Neuron (in vitro differentiated cells): Measurements from ENCODE around the gene RGR.

Experiments used
- H2AFZ ChIP-seq: one replicate; pipeline ENCODE4 v1.6.1; 2013; ENCODE audit warnings: low read depth, mild to moderate bottlenecking, inconsistent platforms, low read length, moderate library complexity
- H3K27me3 ChIP-seq: one replicate; pipeline ENCODE4 v1.6.1; 2013; ENCODE audit warnings: low read length; ENCODE audit not compliant: insufficient read depth
- H3K36me3 ChIP-seq: one replicate; pipeline ENCODE4 v1.6.1; 2013; ENCODE audit warnings: low read length; ENCODE audit not compliant: insufficient read depth
- H3K4me1 ChIP-seq: one replicate; pipeline ENCODE4 v1.6.1; 2013; ENCODE audit warnings: low read length; ENCODE audit not compliant: insufficient read depth
- H3K4me3 ChIP-seq: 2 replicates; pipeline ENCODE4 v1.5.1; 2013; ENCODE audit warnings: mild to moderate bottlenecking, low read length, moderate library complexity
- H3K9me3 ChIP-seq: one replicate; pipeline ENCODE4 v1.6.1; 2013; ENCODE audit warnings: low read length

Gene RGR

GRCh38 chr10:84298057-84298456 lies 53.2 kb downstream of the RGR start:
- Histone ChIP-seq H3K27me3 (no peaks in the 10 kb centered on the region), H3K4me1 (peaks cover 5% of the 10 kb centered on the region), H3K36me3 (no peaks in the 10 kb centered on the region), H3K4me3 (no peak overlapping the region), H2AFZ (no peak overlapping the region), H3K9me3 (no peaks in the 10 kb centered on the region)

- Histone ChIP-seq H3K36me3 (no peaks in the 10 kb centered on the region), H3K9me3 (no peaks in the 10 kb centered on the region), H2AFZ (no peak overlapping the region), H3K4me3 (no peak overlapping the region), H3K27me3 (no peaks in the 10 kb centered on the region), H3K4me1 (peaks cover 5% of the 10 kb centered on the region)
Measured at GRCh38 chr10:84302223-84302622, 57.4 kb downstream of the RGR start.

- no peaks in the 10 kb centered on the region for H3K36me3 ChIP-seq
- no peaks in the 10 kb centered on the region for H3K27me3 ChIP-seq
- H2AFZ ChIP-seq: no peak overlapping the region
- no peak overlapping the region for H3K4me3 ChIP-seq
- H3K4me1 ChIP-seq: peaks cover 5% of the 10 kb centered on the region
- no peaks in the 10 kb centered on the region for H3K9me3 ChIP-seq
Measured at GRCh38 chr10:84306751-84307384, 62.0 kb downstream of the RGR start.

- no peaks in the 10 kb centered on the region for H3K4me1 ChIP-seq
- H3K4me3 ChIP-seq: no peak overlapping the region
- no peaks in the 10 kb centered on the region for H3K9me3 ChIP-seq
- H3K36me3 ChIP-seq: no peaks in the 10 kb centered on the region
- H2AFZ ChIP-seq: no peak overlapping the region
- no peaks in the 10 kb centered on the region for H3K27me3 ChIP-seq
Measured at GRCh38 chr10:84308021-84308420, 63.2 kb downstream of the RGR start.

GRCh38 chr10:84308481-84309304 lies 63.8 kb downstream of the RGR start:
- Histone ChIP-seq H3K4me3 (no peak overlapping the region), H2AFZ (no peak overlapping the region), H3K27me3 (no peaks in the 10 kb centered on the region), H3K36me3 (no peaks in the 10 kb centered on the region), H3K9me3 (no peaks in the 10 kb centered on the region), H3K4me1 (no peaks in the 10 kb centered on the region)
